Measurements from ENCODE around the gene SERTAD4. TPM values are rescaled to one million over a fixed set of nuclear protein-coding genes. Genes with fewer than 3 reads are reported as not detected.

The SERTAD4 gene
- total RNA-seq, 6 donors from 2014 or later = 2.0 to 11.5 (median 5.5) TPM

DNA sequence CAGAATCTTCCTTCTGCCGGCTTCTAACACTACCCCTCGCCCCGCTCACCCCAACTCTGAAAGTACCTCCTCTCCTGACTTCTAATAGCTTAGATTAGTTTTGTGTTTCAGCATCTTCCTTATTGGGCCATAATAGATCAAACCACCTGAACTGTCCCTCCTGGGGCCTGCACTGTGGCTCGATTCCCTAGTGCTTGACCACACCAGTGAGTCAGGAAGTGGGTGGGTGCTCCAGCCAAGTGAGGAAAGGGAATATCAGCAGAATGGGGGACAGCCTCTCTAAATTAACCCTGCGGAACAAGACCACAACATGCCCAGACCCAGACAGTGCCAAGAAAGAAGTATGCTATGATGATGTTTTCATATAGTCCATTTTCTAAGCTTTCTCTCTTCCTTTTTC lies 8.5 kb downstream of the SERTAD4 start:
- Histone ChIP-seq H3K4me1 (peaks cover 10 to 21% (median 16%) of the 10 kb centered on the region in 4 donors), H3K4me3 (no peak overlapping the region), H3K27me3 (no peaks in the 10 kb centered on the region), H3K27ac (no peak overlapping the region), H3K36me3 (no peaks in the 10 kb centered on the region), H3K9me3 (no peaks in the 10 kb centered on the region)
- no peak for ATAC-seq (ENCODE audit: low FRiP score in 2 of 2)
- no peak for DNase-seq
- TF ChIP-seq POLR2A (IDR thresholded peaks at IDR 0.05) = no peak
- TF ChIP-seq POLR2AphosphoS5 (IDR thresholded peaks at IDR 0.05) = no peak
- no peak for TF ChIP-seq EP300 (IDR thresholded peaks at IDR 0.05)
- TF ChIP-seq, protein P1, sequence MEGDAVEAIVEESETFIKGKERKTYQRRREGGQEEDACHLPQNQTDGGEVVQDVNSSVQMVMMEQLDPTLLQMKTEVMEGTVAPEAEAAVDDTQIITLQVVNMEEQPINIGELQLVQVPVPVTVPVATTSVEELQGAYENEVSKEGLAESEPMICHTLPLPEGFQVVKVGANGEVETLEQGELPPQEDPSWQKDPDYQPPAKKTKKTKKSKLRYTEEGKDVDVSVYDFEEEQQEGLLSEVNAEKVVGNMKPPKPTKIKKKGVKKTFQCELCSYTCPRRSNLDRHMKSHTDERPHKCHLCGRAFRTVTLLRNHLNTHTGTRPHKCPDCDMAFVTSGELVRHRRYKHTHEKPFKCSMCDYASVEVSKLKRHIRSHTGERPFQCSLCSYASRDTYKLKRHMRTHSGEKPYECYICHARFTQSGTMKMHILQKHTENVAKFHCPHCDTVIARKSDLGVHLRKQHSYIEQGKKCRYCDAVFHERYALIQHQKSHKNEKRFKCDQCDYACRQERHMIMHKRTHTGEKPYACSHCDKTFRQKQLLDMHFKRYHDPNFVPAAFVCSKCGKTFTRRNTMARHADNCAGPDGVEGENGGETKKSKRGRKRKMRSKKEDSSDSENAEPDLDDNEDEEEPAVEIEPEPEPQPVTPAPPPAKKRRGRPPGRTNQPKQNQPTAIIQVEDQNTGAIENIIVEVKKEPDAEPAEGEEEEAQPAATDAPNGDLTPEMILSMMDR (IDR thresholded peaks at IDR 0.05) = no peak
- 82 to 95% methylated on average over 5 of the region's 5 CpGs for WGBS, 2 donors

DNA sequence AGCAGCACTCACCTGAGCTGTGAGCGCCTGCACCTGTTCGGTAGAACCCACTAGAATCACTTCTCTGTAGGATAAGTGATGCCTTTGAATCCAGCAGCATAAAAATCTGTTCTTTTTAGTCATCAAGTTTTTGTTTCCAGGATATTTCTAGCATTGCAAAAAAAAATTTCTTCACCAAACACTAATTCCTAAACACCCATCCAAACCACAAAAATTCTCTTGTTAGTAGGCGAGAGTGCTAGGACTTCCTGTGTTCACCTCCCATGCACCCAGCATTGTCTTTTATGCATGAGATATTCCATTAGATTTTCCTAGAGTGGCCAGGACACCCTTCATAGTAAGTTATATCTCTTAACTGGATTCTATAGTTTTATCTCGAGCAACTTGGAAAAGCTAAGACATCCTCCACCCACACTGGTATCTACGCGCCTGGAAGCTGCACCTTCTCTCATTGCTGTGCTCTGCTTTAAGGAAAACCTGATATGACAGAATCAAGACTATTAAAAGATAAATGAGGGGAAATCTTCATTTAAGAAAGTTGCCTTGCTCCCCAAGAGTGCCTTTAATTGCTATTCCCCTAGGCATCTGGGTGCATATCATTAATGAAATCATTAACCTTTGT lies 12.3 kb downstream of the SERTAD4 start:
- H3K4me3 ChIP-seq = no peak overlapping the region
- no peak for DNase-seq
- 92 to 96% methylated on average over 6 of the region's 6 CpGs for WGBS, 2 donors
- H3K36me3 ChIP-seq = no peaks in the 10 kb centered on the region
- TF ChIP-seq, protein P1 (IDR thresholded peaks at IDR 0.05) = no peak
- TF ChIP-seq EP300 (IDR thresholded peaks at IDR 0.05) = no peak
- TF ChIP-seq POLR2A (IDR thresholded peaks at IDR 0.05) = no peak
- TF ChIP-seq POLR2AphosphoS5 (IDR thresholded peaks at IDR 0.05) = no peak
- no peaks in the 10 kb centered on the region for H3K27me3 ChIP-seq
- H3K9me3 ChIP-seq = no peaks in the 10 kb centered on the region
- H3K27ac ChIP-seq = no peak overlapping the region
- H3K4me1 ChIP-seq = peaks cover 2 to 10% (median 6%) of the 10 kb centered on the region in 4 donors
- no peak for ATAC-seq (ENCODE audit: low FRiP score in 2 of 2)

- no peak for ATAC-seq (ENCODE audit: low FRiP score in 2 of 2)
- no peak overlapping the region for H3K27ac ChIP-seq
- H3K9me3 ChIP-seq = no peaks in the 10 kb centered on the region
- H3K27me3 ChIP-seq = peaks cover 0 to 5% (median 0%) of the 10 kb centered on the region in 4 donors
- H3K4me3 ChIP-seq = no peak overlapping the region
- DNase-seq = no peak
- peaks cover 8 to 15% (median 10%) of the 10 kb centered on the region in 4 donors for H3K4me1 ChIP-seq
- TF ChIP-seq, protein P1 (IDR thresholded peaks at IDR 0.05) = no peak
- TF ChIP-seq POLR2A (IDR thresholded peaks at IDR 0.05) = no peak
- no peak for TF ChIP-seq EP300 (IDR thresholded peaks at IDR 0.05)
- TF ChIP-seq POLR2AphosphoS5 (IDR thresholded peaks at IDR 0.05) = no peak
- H3K36me3 ChIP-seq = no peaks in the 10 kb centered on the region
- WGBS, 2 donors = 25 to 29% methylated on average over 6 of the region's 6 CpGs
Observed at GRCh38 chr1:210246447-210246846, 13.9 kb downstream of the SERTAD4 start.

GRCh38 chr1:210248341-210248740 lies 15.7 kb downstream of the SERTAD4 start:
- no peak for ATAC-seq (ENCODE audit: low FRiP score in 2 of 2)
- 87 to 93% methylated on average over 4 of the region's 4 CpGs for WGBS, 2 donors

More at GRCh38 chr1:210248341-210248740, 15.7 kb downstream of the SERTAD4 start:
- H3K36me3 ChIP-seq = no peaks in the 10 kb centered on the region
- no peak for DNase-seq
- H3K4me1 ChIP-seq = peaks cover 22 to 32% (median 26%) of the 10 kb centered on the region in 4 donors
- no peak overlapping the region for H3K4me3 ChIP-seq
- H3K27me3 ChIP-seq = peaks cover 0 to 9% (median 0%) of the 10 kb centered on the region in 4 donors
- H3K9me3 ChIP-seq = no peaks in the 10 kb centered on the region
- no peak for TF ChIP-seq POLR2AphosphoS5 (IDR thresholded peaks at IDR 0.05)
- no peak for TF ChIP-seq POLR2A (IDR thresholded peaks at IDR 0.05)
- no peak for TF ChIP-seq EP300 (IDR thresholded peaks at IDR 0.05)
- TF ChIP-seq, protein P1 (IDR thresholded peaks at IDR 0.05) = no peak
- H3K27ac ChIP-seq = no peak overlapping the region
